Activated CD8-positive, alpha-beta T cell treated with anti-CD3 and anti-CD28 coated beads for 36 hours (primary cell): Measurements from ENCODE around the gene CEP95. TPM values are rescaled to one million over a fixed set of nuclear protein-coding genes. Genes with fewer than 3 reads are reported as not detected.

Experiments
- ATAC-seq: fragments of 200-7000 bp; cut with Tn5 transposase; one replicate; pipeline ENCODE4 v1.10.0; 2021; ENCODE audit warnings: mild to moderate bottlenecking, moderate library complexity
- CTCF ChIA-PET: fragments of 350-600 bp; sonication (Branson Sonifier 250); formaldehyde crosslinking; loops from one replicate; lab custom pipeline; 2021; ENCODE audit warnings: antibody characterized with exemption; lab: Charles Lee
- POLR2A ChIA-PET: fragments of 350-600 bp; sonication (Branson Sonifier 250); formaldehyde crosslinking; loops from one replicate; lab custom pipeline; 2021; ENCODE audit warnings: antibody characterized with exemption; lab: Charles Lee
- DNase-seq: peaks from one replicate; pipeline ENCODE4 v3.0.0-alpha.2; 2020
- H3K27ac Mint-ChIP-seq: one replicate; pipeline ENCODE4 v1.8.0; 2021; ENCODE audit warnings: mild to moderate bottlenecking, mixed read lengths
- H3K27me3 Mint-ChIP-seq: one replicate; pipeline ENCODE4 v1.8.0; 2021; ENCODE audit warnings: mixed read lengths
- H3K36me3 Mint-ChIP-seq: one replicate; pipeline ENCODE4 v1.8.0; 2021; ENCODE audit warnings: low read depth, mixed read lengths
- H3K4me1 Mint-ChIP-seq: one replicate; pipeline ENCODE4 v1.8.0; 2021; ENCODE audit warnings: low read depth, mixed read lengths
- H3K4me3 Mint-ChIP-seq: one replicate; pipeline ENCODE4 v1.8.0; 2021; ENCODE audit warnings: mild to moderate bottlenecking, moderate library complexity, mixed read lengths
- H3K9me3 Mint-ChIP-seq: one replicate; pipeline ENCODE4 v1.8.0; 2021; ENCODE audit warnings: mixed read lengths
- CTCF ChIP-seq: fragments of 200-600 bp; IDR thresholded peaks from one replicate; pipeline ENCODE4 v1.8.0; 2022; ENCODE audit warnings: antibody characterized with exemption, mild to moderate bottlenecking
- intact Hi-C: fragments of 100-400 bp; cut with micrococcal nuclease; formaldehyde crosslinking; loops from one replicate; pipeline ENCODE4 v1.10.0; 2022
- total RNA-seq, 2 experiments: library from RNA; stranded (reverse); gene quantifications; one replicate each; pipeline ENCODE4 v1.2.3, GENCODE V29; 2021

Gene CEP95
- total RNA-seq, 2 experiments from 2014 or later = 45.2 to 45.7 TPM

- no peaks in the 10 kb centered on the region for H3K9me3 Mint-ChIP-seq
Measured at GRCh38 chr17:64504769-64505339, 1.9 kb upstream of the CEP95 start.

GRCh38 chr17:64505340-64506200, 1.2 kb upstream of the CEP95 start:
- H3K9me3 Mint-ChIP-seq = no peaks in the 10 kb centered on the region
- ATAC-seq (peak; percentile 42), DNase-seq (peak; percentile 90)
- H3K4me1 Mint-ChIP-seq = peaks cover 62% of the 10 kb centered on the region
- intact Hi-C loops = loop anchor here (5.0 kb wide), 1 partner anchor 152 kb away; no protein-coding TSS in a partner anchor
- H3K27me3 Mint-ChIP-seq = no peaks in the 10 kb centered on the region
- peaks cover 69% of the 10 kb centered on the region for H3K36me3 Mint-ChIP-seq
- peak overlapping the region; percentile 91 for H3K4me3 Mint-ChIP-seq
- peak overlapping the region; percentile 99 for H3K27ac Mint-ChIP-seq
- CTCF ChIA-PET = interaction anchor here (0.9 to 3.2 kb wide), 8 partner anchors 9 to 414 kb away, joined by 3 to 32 read pairs (median 4); partner anchors contain the start of genes LRRC37A3 and POLG2
- TF ChIP-seq CTCF = no peak
- POLR2A ChIA-PET = interaction anchor here (0.6 to 4.8 kb wide), 43 partner anchors 8 to 804 kb away, joined by 3 to 143 read pairs (median 4); partner anchors contain the start of genes LRRC37A3, POLG2 and SMURF2

More at GRCh38 chr17:64504769-64505339, 1.9 kb upstream of the CEP95 start:
- ChIA-PET POLR2A (interaction anchor here (0.6 to 4.8 kb wide), 35 partner anchors 8 to 803 kb away, joined by 3 to 143 read pairs (median 4); partner anchors contain the start of genes LRRC37A3, POLG2 and SMURF2), CTCF (interaction anchor here (0.9 to 3.2 kb wide), 8 partner anchors 9 to 415 kb away, joined by 3 to 32 read pairs (median 4); partner anchors contain the start of genes LRRC37A3 and POLG2)
- no peaks in the 10 kb centered on the region for H3K27me3 Mint-ChIP-seq
- H3K27ac Mint-ChIP-seq = peak overlapping the region; percentile 99
- H3K36me3 Mint-ChIP-seq = peaks cover 74% of the 10 kb centered on the region
- DNase-seq (no peak), ATAC-seq (no peak)
- TF ChIP-seq CTCF = no peak
- intact Hi-C loops = loop anchor here (5.0 kb wide), 1 partner anchor 152 kb away; no protein-coding TSS in a partner anchor
- H3K4me3 Mint-ChIP-seq = peak overlapping the region; percentile 91
- peaks cover 67% of the 10 kb centered on the region for H3K4me1 Mint-ChIP-seq

- Mint-ChIP-seq H3K27ac (peak within 1 kb of the TSS; percentile 99), H3K4me1 (peaks cover 59% of the 10 kb centered on the region), H3K9me3 (no peaks in the 10 kb centered on the region), H3K36me3 (peaks cover 67% of the 10 kb centered on the region), H3K27me3 (no peaks in the 10 kb centered on the region), H3K4me3 (peak within 1 kb of the TSS; percentile 91)
- intact Hi-C loops = loop anchor here (5.0 kb wide), 1 partner anchor 151 kb away; no protein-coding TSS in a partner anchor
- peak; percentile 98 for DNase-seq
- TF ChIP-seq CTCF = no peak
- ATAC-seq = peak; percentile 70
- CTCF ChIA-PET = interaction anchor here (1.4 to 3.2 kb wide), 6 partner anchors 10 to 143 kb away, joined by 3 to 32 read pairs (median 12); partner anchors contain the start of gene POLG2
- POLR2A ChIA-PET = interaction anchor here (0.7 to 4.8 kb wide), 31 partner anchors 10 to 805 kb away, joined by 3 to 143 read pairs (median 5); partner anchors contain the start of genes POLG2 and SMURF2
Measured at GRCh38 chr17:64506201-64506575, 589 bp upstream of the CEP95 start, which contains the start of gene DDX5. Gene DDX5, minus strand, starts transcription at chr17:64506289. Its CDS starts 170 bp downstream, at chr17:64506119.

GRCh38 chr17:64507413-64507782, 621 bp downstream of the CEP95 start:
- Mint-ChIP-seq H3K27me3 (no peaks in the 10 kb centered on the region), H3K27ac (peak overlapping the region; percentile 99), H3K4me1 (peaks cover 50% of the 10 kb centered on the region), H3K4me3 (peak overlapping the region; percentile 91), H3K36me3 (peaks cover 62% of the 10 kb centered on the region), H3K9me3 (no peaks in the 10 kb centered on the region)
- TF ChIP-seq CTCF = peak; percentile 63
- ChIA-PET POLR2A (interaction anchor here (0.6 to 4.8 kb wide), 19 partner anchors 9 to 361 kb away, joined by 3 to 143 read pairs (median 5); partner anchors contain the start of gene POLG2), CTCF (interaction anchor here (1.0 to 3.2 kb wide), 8 partner anchors 8 to 142 kb away, joined by 3 to 32 read pairs (median 7); partner anchors contain the start of gene POLG2)
- ATAC-seq (peak; percentile 11), DNase-seq (peak; percentile 58)
- intact Hi-C loops = loop anchor here (5.0 kb wide), 1 partner anchor 150 kb away; no protein-coding TSS in a partner anchor
